K562 (cell line): Measurements from ENCODE around the gene EFEMP2. TPM values are rescaled to one million over a fixed set of nuclear protein-coding genes. Genes with fewer than 3 reads are reported as not detected.

Source experiments
- CBFB ChIP-seq: sonication (generic); formaldehyde crosslinking; IDR thresholded peaks from 2 replicates; pipeline ENCODE4 v1.4.0; 2020; ENCODE audit warnings: mild to moderate bottlenecking, missing genetic modification reagents
- ELF1 ChIP-seq: fragments of 200-800 bp; sonication (Bioruptor generic); IDR thresholded peaks from 2 replicates; pipeline ENCODE4 v1.6.1; 2016; ENCODE audit warnings: missing genetic modification characterization, missing compliant biosample characterization
- PBX2 ChIP-seq, 2 experiments: IDR thresholded peaks in 1 of 2; conservative IDR thresholded peaks in 1 of 2; 2 replicates each; pipeline ENCODE4 v1.6.1; 2016; ENCODE audit warnings: low read depth in 2 of 2, mild to moderate bottlenecking in 1 of 2, missing compliant biosample characterization in 1 of 2, missing genetic modification characterization in 1 of 2, moderate library complexity in 1 of 2
- PURB ChIP-seq: sonication (generic); formaldehyde crosslinking; IDR thresholded peaks from 2 replicates; pipeline ENCODE4 v1.9.0; 2021; ENCODE audit warnings: low read depth, mild to moderate bottlenecking, missing genetic modification reagents
- SMAD1 ChIP-seq: fragments of 150-350 bp; IDR thresholded peaks from 2 replicates; pipeline ENCODE4 v1.6.1; 2014; ENCODE audit warnings: low read length, low read depth; ENCODE audit not compliant: partially characterized antibody
- SREBF1 ChIP-seq: fragments of 150-350 bp; IDR thresholded peaks from 2 replicates; pipeline ENCODE4 v1.6.1; 2014; ENCODE audit warnings: antibody characterized with exemption, low read depth, low read length, borderline replicate concordance
- SRSF7 ChIP-seq: fragments of 200-400 bp; formaldehyde crosslinking; optimal IDR thresholded peaks from 2 replicates; pipeline ENCODE3; 2017; ENCODE audit warnings: mild to moderate bottlenecking, low read depth, low read length
- TCF7L2 ChIP-seq: fragments of 150-350 bp; IDR thresholded peaks from 2 replicates; pipeline ENCODE4 v1.6.1; 2016; ENCODE audit warnings: low read depth, mild to moderate bottlenecking, low read length, moderate library complexity
- THRB ChIP-seq: fragments of 450-650 bp; formaldehyde crosslinking; conservative IDR thresholded peaks from 2 replicates; pipeline ENCODE4 v1.4.0; 2022; ENCODE audit warnings: mild to moderate bottlenecking, missing genetic modification characterization
- ZNF133 ChIP-seq: fragments of 250-450 bp; sonication (Bioruptor Pico); IDR thresholded peaks from 2 replicates; pipeline ENCODE4 v1.4.0; 2020; ENCODE audit warnings: mild to moderate bottlenecking
- ZNF507 ChIP-seq: conservative IDR thresholded peaks from 2 replicates; pipeline ENCODE4 v1.6.1; 2017; ENCODE audit warnings: missing genetic modification characterization, missing compliant biosample characterization
- ZNF77 ChIP-seq: fragments of 250-450 bp; sonication (Bioruptor Pico); IDR thresholded peaks from 2 replicates; pipeline ENCODE4 v1.5.0; 2020
- polyA plus RNA-seq, 8 experiments: library from polyadenylated mRNA; depleted of rRNA in 4 of 8; stranded (reverse) in 5 of 8; unstranded in 3 of 8; fragments of >200 nt; fragmentation: Nextera tagmentation in 2 of 8; fragmentation: Illumina TruSeq in 1 of 8; extraction: Ambion mirVana in 2 of 8; extraction: Trizol in 1 of 8; gene quantifications; 2 replicates each; pipeline versions ENCODE4 v1.2.1 to v1.2.3, GENCODE V29; 2011 to 2014; ENCODE audit warnings: inconsistent platforms in 1 of 8, missing spikeins in 1 of 8
- total RNA-seq, 7 experiments: library from RNA; depleted of rRNA in 6 of 7; stranded (reverse); fragments of >200 nt in 6 of 7; fragmentation: Illumina TruSeq in 2 of 7; extraction: Trizol in 2 of 7; gene quantifications; 2 replicates each; pipeline versions ENCODE4 v1.2.1 to v1.2.3, GENCODE V29; 2011 to 2021; ENCODE audit warnings: low replicate concordance in 1 of 7
- TF ChIP-seq, protein P1 (sequence below): sonication (generic); formaldehyde crosslinking; IDR thresholded peaks from 2 replicates; pipeline ENCODE4 v1.8.1; 2023; ENCODE audit warnings: mild to moderate bottlenecking, missing genetic modification reagents
- TF ChIP-seq, protein P2 (sequence below): fragments of 250-450 bp; sonication (Bioruptor Pico); IDR thresholded peaks from 2 replicates; pipeline ENCODE4 v1.5.0; 2020; ENCODE audit warnings: mild to moderate bottlenecking, borderline replicate concordance
- TF ChIP-seq, protein P3 (sequence below): fragments of 150-350 bp; IDR thresholded peaks from 2 replicates; pipeline ENCODE4 v1.6.1; 2014; ENCODE audit warnings: low read depth, mild to moderate bottlenecking, low read length, borderline replicate concordance

The EFEMP2 gene
- total and polyA plus RNA-seq, 9 of the 15 experiments (the other 6 are each of a cell fraction or from before 2014, with no cell fraction given) = 0.07 to 2.9 (median 0.69) TPM; not detected in 1

GRCh38 chr11:65857500-65857852, 15.1 kb downstream of the EFEMP2 start (continued):
- TF ChIP-seq PBX2 (CRISPR knock-in tag; IDR thresholded peaks at IDR 0.05; ENCODE audit: low read depth) (no peak), PBX2 (tag; conservative IDR thresholded peaks at IDR 0.05; ENCODE audit: low read depth) (no peak), PURB (no peak), ZNF77 (CRISPR knock-in tag) (no peak), ZNF133 (CRISPR knock-in tag) (no peak), ZNF507 (tag) (no peak), SRSF7 (peak; percentile 73), SREBF1 (no peak), ELF1 (tag) (no peak), CBFB (CRISPR knock-in tag) (peak; percentile 78; the same call in 1 of the 2 replicates), SMAD1 (no peak), TCF7L2 (no peak), THRB (no peak)
- TF ChIP-seq, protein P1, sequence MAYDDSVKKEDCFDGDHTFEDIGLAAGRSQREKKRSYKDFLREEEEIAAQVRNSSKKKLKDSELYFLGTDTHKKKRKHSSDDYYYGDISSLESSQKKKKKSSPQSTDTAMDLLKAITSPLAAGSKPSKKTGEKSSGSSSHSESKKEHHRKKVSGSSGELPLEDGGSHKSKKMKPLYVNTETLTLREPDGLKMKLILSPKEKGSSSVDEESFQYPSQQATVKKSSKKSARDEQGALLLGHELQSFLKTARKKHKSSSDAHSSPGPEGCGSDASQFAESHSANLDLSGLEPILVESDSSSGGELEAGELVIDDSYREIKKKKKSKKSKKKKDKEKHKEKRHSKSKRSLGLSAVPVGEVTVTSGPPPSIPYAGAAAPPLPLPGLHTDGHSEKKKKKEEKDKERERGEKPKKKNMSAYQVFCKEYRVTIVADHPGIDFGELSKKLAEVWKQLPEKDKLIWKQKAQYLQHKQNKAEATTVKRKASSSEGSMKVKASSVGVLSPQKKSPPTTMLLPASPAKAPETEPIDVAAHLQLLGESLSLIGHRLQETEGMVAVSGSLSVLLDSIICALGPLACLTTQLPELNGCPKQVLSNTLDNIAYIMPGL (CRISPR knock-in tag) = no peak
- TF ChIP-seq, protein P2, sequence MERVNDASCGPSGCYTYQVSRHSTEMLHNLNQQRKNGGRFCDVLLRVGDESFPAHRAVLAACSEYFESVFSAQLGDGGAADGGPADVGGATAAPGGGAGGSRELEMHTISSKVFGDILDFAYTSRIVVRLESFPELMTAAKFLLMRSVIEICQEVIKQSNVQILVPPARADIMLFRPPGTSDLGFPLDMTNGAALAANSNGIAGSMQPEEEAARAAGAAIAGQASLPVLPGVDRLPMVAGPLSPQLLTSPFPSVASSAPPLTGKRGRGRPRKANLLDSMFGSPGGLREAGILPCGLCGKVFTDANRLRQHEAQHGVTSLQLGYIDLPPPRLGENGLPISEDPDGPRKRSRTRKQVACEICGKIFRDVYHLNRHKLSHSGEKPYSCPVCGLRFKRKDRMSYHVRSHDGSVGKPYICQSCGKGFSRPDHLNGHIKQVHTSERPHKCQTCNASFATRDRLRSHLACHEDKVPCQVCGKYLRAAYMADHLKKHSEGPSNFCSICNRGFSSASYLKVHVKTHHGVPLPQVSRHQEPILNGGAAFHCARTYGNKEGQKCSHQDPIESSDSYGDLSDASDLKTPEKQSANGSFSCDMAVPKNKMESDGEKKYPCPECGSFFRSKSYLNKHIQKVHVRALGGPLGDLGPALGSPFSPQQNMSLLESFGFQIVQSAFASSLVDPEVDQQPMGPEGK = no peak
- TF ChIP-seq, protein P3, sequence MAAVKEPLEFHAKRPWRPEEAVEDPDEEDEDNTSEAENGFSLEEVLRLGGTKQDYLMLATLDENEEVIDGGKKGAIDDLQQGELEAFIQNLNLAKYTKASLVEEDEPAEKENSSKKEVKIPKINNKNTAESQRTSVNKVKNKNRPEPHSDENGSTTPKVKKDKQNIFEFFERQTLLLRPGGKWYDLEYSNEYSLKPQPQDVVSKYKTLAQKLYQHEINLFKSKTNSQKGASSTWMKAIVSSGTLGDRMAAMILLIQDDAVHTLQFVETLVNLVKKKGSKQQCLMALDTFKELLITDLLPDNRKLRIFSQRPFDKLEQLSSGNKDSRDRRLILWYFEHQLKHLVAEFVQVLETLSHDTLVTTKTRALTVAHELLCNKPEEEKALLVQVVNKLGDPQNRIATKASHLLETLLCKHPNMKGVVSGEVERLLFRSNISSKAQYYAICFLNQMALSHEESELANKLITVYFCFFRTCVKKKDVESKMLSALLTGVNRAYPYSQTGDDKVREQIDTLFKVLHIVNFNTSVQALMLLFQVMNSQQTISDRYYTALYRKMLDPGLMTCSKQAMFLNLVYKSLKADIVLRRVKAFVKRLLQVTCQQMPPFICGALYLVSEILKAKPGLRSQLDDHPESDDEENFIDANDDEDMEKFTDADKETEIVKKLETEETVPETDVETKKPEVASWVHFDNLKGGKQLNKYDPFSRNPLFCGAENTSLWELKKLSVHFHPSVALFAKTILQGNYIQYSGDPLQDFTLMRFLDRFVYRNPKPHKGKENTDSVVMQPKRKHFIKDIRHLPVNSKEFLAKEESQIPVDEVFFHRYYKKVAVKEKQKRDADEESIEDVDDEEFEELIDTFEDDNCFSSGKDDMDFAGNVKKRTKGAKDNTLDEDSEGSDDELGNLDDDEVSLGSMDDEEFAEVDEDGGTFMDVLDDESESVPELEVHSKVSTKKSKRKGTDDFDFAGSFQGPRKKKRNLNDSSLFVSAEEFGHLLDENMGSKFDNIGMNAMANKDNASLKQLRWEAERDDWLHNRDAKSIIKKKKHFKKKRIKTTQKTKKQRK = no peak
